GM23248 (cell line): ENCODE measurements around the gene STYK1. TPM values are rescaled to one million over a fixed set of nuclear protein-coding genes. Genes with fewer than 3 reads are reported as not detected.

Experiments used
- DNase-seq: peaks from one replicate; pipeline ENCODE4 v3.0.0-alpha.2; 2015
- H2AFZ ChIP-seq: fragments of 200-600 bp; sonication (generic); 2 replicates; pipeline ENCODE4 v1.6.1; 2016; ENCODE audit warnings: antibody characterized with exemption
- H3F3A ChIP-seq: fragments of 200-600 bp; sonication (generic); 2 replicates; pipeline ENCODE4 v1.6.1; 2016; ENCODE audit warnings: mild to moderate bottlenecking, antibody characterized with exemption, mixed run types; ENCODE audit not compliant: insufficient read depth
- H3K27ac ChIP-seq: fragments of 200-600 bp; sonication (generic); 2 replicates; pipeline ENCODE4 v1.5.1; 2016; ENCODE audit warnings: mild to moderate bottlenecking
- H3K27me3 ChIP-seq: fragments of 200-600 bp; sonication (generic); replicated peaks from 2 replicates; pipeline ENCODE4 v1.6.1; 2016; ENCODE audit warnings: mild to moderate bottlenecking; ENCODE audit not compliant: insufficient read depth
- H3K36me3 ChIP-seq: fragments of 200-600 bp; sonication (generic); 2 replicates; pipeline ENCODE4 v1.6.1; 2016; ENCODE audit warnings: low read depth, mild to moderate bottlenecking
- H3K4me1 ChIP-seq: fragments of 200-600 bp; sonication (generic); 2 replicates; pipeline ENCODE4 v1.6.1; 2016; ENCODE audit warnings: mild to moderate bottlenecking; ENCODE audit not compliant: insufficient read depth
- H3K4me2 ChIP-seq: fragments of 200-600 bp; sonication (generic); one replicate; pipeline ENCODE4 v1.6.1; 2016; ENCODE audit warnings: mild to moderate bottlenecking; ENCODE audit not compliant: unreplicated experiment
- H3K4me3 ChIP-seq: fragments of 200-600 bp; sonication (generic); 2 replicates; pipeline ENCODE4 v1.5.1; 2016; ENCODE audit warnings: mild to moderate bottlenecking
- H3K79me2 ChIP-seq: fragments of 200-600 bp; sonication (generic); 2 replicates; pipeline ENCODE4 v1.6.1; 2016; ENCODE audit warnings: mild to moderate bottlenecking; ENCODE audit not compliant: insufficient read depth
- H3K9ac ChIP-seq: fragments of 200-600 bp; sonication (generic); 2 replicates; pipeline ENCODE4 v1.6.1; 2016; ENCODE audit warnings: mild to moderate bottlenecking
- H3K9me2 ChIP-seq: fragments of 200-600 bp; sonication (generic); 2 replicates; pipeline ENCODE4 v1.6.1; 2016; ENCODE audit warnings: mixed run types, mild to moderate bottlenecking, moderate library complexity; ENCODE audit not compliant: insufficient read depth
- H3K9me3 ChIP-seq: fragments of 200-600 bp; sonication (generic); one replicate; pipeline ENCODE4 v1.6.1; 2017; ENCODE audit warnings: low read depth
- H4K20me1 ChIP-seq: fragments of 200-600 bp; sonication (generic); 2 replicates; pipeline ENCODE4 v1.6.0; 2016; ENCODE audit not compliant: insufficient read depth
- EZH2 ChIP-seq: fragments of 200-600 bp; sonication (generic); IDR thresholded peaks from 2 replicates; pipeline ENCODE4 v1.6.1; 2018; ENCODE audit warnings: antibody characterized with exemption, mild to moderate bottlenecking; ENCODE audit not compliant: insufficient read depth, poor library complexity, severe bottlenecking
- EZH2phosphoT487 ChIP-seq: fragments of 200-600 bp; sonication (generic); IDR thresholded peaks from 2 replicates; pipeline ENCODE4 v1.6.1; 2018; ENCODE audit warnings: antibody characterized with exemption, moderate library complexity, mild to moderate bottlenecking, low read depth; ENCODE audit not compliant: insufficient read depth
- WGBS, 2 experiments: methylation state at CpG; one replicate each; pipeline ENCODE4 v1.1.6; 2015 to 2017; ENCODE audit warnings: low lambda C conversion rate in 2 of 2, low coverage in 1 of 2; ENCODE audit errors: missing lambda C conversion rate in 2 of 2; 5-methylcytosine and 5-hydroxymethylcytosine counted together
- in situ Hi-C: fragments of 300-500 bp; cut with MboI; formaldehyde crosslinking; loops from 2 replicates; pipeline ENCODE4 v1.15.0; 2020
- polyA plus RNA-seq: library from polyadenylated mRNA; unstranded; fragments of >200 nt; fragmentation: Nextera tagmentation; extraction: Ambion mirVana; gene quantifications from 2 replicates; pipeline ENCODE4 v1.2.1, GENCODE V29; 2016
- total RNA-seq: library from RNA; depleted of rRNA; stranded (reverse); fragments of >200 nt; shearing (Covaris generic); gene quantifications from 2 replicates; pipeline ENCODE4 v1.2.3, GENCODE V29; 2014

STYK1 gene
- total and polyA plus RNA-seq, 2 experiments from 2014 or later = 0.93 to 1.1 TPM

GRCh38 chr12:10620078-10620779, 53.6 kb downstream of the STYK1 start:
- Histone ChIP-seq H3K4me2 (no peak overlapping the region), H3K4me3 (no peak overlapping the region), H3K9ac (no peak overlapping the region), H4K20me1 (no peaks in the 10 kb centered on the region), H3K27ac (no peak overlapping the region), H3F3A (peaks cover 19% of the 10 kb centered on the region), H3K9me3 (no peaks in the 10 kb centered on the region), H3K79me2 (no peaks in the 10 kb centered on the region), H3K4me1 (peaks cover 24% of the 10 kb centered on the region), H2AFZ (no peak overlapping the region), H3K36me3 (no peaks in the 10 kb centered on the region), H3K9me2 (no peaks in the 10 kb centered on the region), H3K27me3 (no peaks in the 10 kb centered on the region)
- in situ Hi-C loops = no loop called here
- WGBS, 2 experiments = 87 to 89% methylated on average over 10 of the region's 10 CpGs
- no peak for TF ChIP-seq EZH2phosphoT487
- TF ChIP-seq EZH2 = no peak
- no peak for DNase-seq

- H3K9me3 ChIP-seq = no peaks in the 10 kb centered on the region
- H3K4me2 ChIP-seq = peak overlapping the region; percentile 74
- H3K4me3 ChIP-seq = peak overlapping the region; percentile 9; the same call in 1 of the 2 replicates
- peak overlapping the region; percentile 53 for H2AFZ ChIP-seq
- TF ChIP-seq EZH2 = no peak
- no peak for TF ChIP-seq EZH2phosphoT487
- peak; percentile 89 for DNase-seq
- 31 to 39% methylated on average over 5 of the region's 5 CpGs for WGBS, 2 experiments
- H3K27ac ChIP-seq = peak overlapping the region; percentile 85
- no peaks in the 10 kb centered on the region for H3K27me3 ChIP-seq
- H3K79me2 ChIP-seq = no peaks in the 10 kb centered on the region
- H3F3A ChIP-seq = peaks cover 19% of the 10 kb centered on the region
- H4K20me1 ChIP-seq = no peaks in the 10 kb centered on the region
- no peaks in the 10 kb centered on the region for H3K36me3 ChIP-seq
- H3K4me1 ChIP-seq = peaks cover 29% of the 10 kb centered on the region
- H3K9me2 ChIP-seq = no peaks in the 10 kb centered on the region
- H3K9ac ChIP-seq = peak overlapping the region; percentile 56
- in situ Hi-C loops = no loop called here
Observed at GRCh38 chr12:10618338-10618987, 55.4 kb downstream of the STYK1 start.

GRCh38 chr12:10617863-10618262, 56.0 kb downstream of the STYK1 start:
- Histone ChIP-seq H3K9ac (peak overlapping the region; percentile 56), H3K36me3 (no peaks in the 10 kb centered on the region)

GRCh38 chr12:10615532-10615931, 58.3 kb downstream of the STYK1 start:
- Histone ChIP-seq H3K4me3 (no peak overlapping the region), H3K27me3 (no peaks in the 10 kb centered on the region), H3K27ac (no peak overlapping the region), H3K9me3 (no peaks in the 10 kb centered on the region), H4K20me1 (no peaks in the 10 kb centered on the region), H3K4me2 (no peak overlapping the region), H3K79me2 (peaks cover 28% of the 10 kb centered on the region), H3K9ac (no peak overlapping the region), H3K4me1 (peaks cover 43% of the 10 kb centered on the region), H3F3A (peaks cover 19% of the 10 kb centered on the region), H3K9me2 (no peaks in the 10 kb centered on the region), H3K36me3 (no peaks in the 10 kb centered on the region), H2AFZ (no peak overlapping the region)
- 65% methylated on average over 4 of the region's 4 CpGs for WGBS, 2 experiments
- no peak for DNase-seq
- no peak for TF ChIP-seq EZH2
- no peak for TF ChIP-seq EZH2phosphoT487
- in situ Hi-C loops = no loop called here

More at GRCh38 chr12:10617863-10618262, 56.0 kb downstream of the STYK1 start:
- peak; percentile 15 for DNase-seq
- peaks cover 26% of the 10 kb centered on the region for H3K4me1 ChIP-seq
- peak overlapping the region; percentile 85 for H3K27ac ChIP-seq
- peak overlapping the region; percentile 53 for H2AFZ ChIP-seq
- H4K20me1 ChIP-seq = no peaks in the 10 kb centered on the region
- H3K9me2 ChIP-seq = no peaks in the 10 kb centered on the region
- peak overlapping the region; percentile 74 for H3K4me2 ChIP-seq
- H3F3A ChIP-seq = peaks cover 19% of the 10 kb centered on the region
- H3K9me3 ChIP-seq = no peaks in the 10 kb centered on the region
- H3K4me3 ChIP-seq = no peak overlapping the region
- 78 to 79% methylated on average over 6 of the region's 6 CpGs for WGBS, 2 experiments
- in situ Hi-C loops = no loop called here
- H3K79me2 ChIP-seq = peaks cover 5% of the 10 kb centered on the region
- TF ChIP-seq EZH2phosphoT487 = no peak
- no peak for TF ChIP-seq EZH2
- H3K27me3 ChIP-seq = no peaks in the 10 kb centered on the region
